GM19467 (cell line): ENCODE measurements around the gene TPR.
"Not testable (repeated sequence)": the region's sequence is repeated elsewhere in the genome, so short reads cannot be mapped to it uniquely, and the experiment has no call there.

ENCODE experiments used
- ATAC-seq: cut with Tn5 transposase; IDR thresholded peaks from one replicate; pipeline ENCODE4 v1.9.1; 2021; ENCODE audit warnings: mild to moderate bottlenecking, moderate library complexity; ENCODE audit not compliant: unreplicated experiment

Gene TPR

DNA sequence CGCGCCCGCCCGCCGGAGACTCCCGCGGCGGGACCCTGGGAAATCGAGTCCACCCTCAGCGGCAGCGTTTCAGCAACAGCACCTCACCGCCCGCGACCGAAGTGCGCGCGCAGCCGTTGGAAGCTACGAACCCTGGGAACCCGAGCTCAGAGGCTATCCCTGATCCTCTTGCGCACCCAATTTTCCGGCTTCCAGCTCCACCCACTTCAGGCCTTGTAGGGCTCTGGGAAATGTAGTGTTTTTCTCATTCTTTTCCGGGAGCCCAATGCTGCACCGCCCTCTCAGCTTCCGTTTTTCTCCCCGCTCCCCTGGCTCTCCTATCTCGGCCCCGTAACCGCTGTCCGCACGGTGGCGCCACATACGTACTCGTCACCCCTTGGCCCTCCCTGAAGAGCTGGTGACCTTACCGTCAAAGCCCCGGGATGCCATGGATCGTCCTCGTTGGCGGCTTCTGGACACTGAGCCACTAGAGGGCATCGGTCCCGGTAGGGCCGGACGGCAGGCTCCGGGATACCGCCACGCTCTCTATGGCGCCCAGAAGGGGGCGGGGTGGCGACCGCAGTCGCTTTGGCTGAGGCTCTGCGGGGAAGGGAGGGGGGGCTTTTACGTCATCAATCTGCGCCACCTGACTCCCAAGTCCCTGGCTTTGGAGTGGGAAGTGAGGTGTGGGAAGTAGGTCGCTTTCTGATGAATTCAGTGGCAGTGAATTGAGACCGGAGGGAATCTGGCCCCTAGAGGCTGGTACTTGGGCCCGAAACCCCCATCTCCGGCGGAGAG, at the start of gene TPR, which contains the start of gene ODR4:
Gene TPR (minus strand): TSS at position 102 of the 777 bp plus-strand sequence. CDS start 225 bp downstream, outside the sequence.
Gene ODR4 (plus strand): TSS at position 687 of the 777 bp plus-strand sequence. CDS start 3,948 bp downstream, outside the sequence.
- peak; percentile 84 for ATAC-seq

GRCh38 chr1:186424539-186424938, 49.5 kb upstream of the TPR start:
- no peak for ATAC-seq

- ATAC-seq = no peak
Measured at GRCh38 chr1:186421446-186421845, 46.4 kb upstream of the TPR start.

GRCh38 chr1:186420923-186421322, 45.9 kb upstream of the TPR start:
- ATAC-seq = peak; percentile 75

DNA sequence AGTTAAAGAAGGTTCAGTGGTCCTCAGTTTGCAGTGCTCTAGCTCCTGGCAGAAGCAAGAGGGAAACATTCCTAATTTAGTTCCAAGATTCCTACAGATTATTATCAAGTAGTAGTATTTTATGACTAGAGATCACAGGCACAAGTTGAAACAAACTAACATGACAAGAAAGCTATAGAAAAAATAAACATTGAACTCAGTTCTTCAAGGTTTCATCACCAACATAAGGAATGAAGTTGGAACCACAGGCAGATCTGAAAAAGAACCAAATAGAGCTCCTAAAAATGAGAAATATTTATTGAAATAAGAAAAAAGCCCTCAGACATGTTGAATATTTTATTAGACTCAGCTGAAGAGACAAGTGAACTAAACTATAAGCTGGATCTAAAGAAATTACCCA, 45.3 kb upstream of the TPR start:
- no peak for ATAC-seq

GRCh38 chr1:186418503-186418902, 43.5 kb upstream of the TPR start:
- no peak for ATAC-seq

DNA sequence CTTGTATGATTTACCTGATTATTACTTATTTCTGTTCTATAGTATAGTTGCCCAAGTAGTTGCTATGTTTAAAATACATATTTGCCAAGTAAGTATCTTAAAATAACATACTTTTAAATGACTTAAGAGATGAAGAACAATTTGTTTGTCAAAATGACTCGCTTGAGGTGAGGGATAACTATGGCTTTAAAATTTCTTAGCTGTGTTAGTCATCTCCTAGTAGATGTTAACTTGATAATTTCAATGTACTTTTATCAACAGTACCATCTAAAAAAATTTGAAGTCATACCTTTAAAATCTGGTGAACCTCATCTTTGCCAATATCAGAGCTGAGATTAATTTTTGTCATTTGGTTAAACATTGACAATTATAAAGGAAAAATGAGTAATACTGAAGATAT, 38.3 kb upstream of the TPR start:
- no peak for ATAC-seq

DNA sequence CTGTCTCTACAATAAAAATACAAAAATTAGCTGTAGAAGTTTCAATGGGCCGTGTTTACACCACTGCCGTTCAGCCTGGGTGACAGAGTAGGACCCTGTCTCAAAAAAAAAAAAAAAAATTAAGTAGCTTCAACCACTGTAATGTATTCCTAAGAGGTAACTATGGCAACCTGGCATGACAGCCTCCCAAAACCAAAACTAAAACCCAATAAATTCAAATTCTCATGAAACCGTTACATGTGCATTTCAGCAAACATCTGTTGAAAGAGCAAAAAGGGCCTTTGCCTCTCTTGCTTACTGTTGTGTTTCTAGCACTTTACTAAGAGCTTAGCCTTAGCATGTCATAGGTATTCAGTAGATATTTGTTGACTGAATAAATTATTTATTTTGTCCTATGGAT, 34.0 kb upstream of the TPR start:
- peak; percentile 65 for ATAC-seq

- peak; percentile 54 for ATAC-seq
Measured at GRCh38 chr1:186404454-186405051, 29.5 kb upstream of the TPR start.

DNA sequence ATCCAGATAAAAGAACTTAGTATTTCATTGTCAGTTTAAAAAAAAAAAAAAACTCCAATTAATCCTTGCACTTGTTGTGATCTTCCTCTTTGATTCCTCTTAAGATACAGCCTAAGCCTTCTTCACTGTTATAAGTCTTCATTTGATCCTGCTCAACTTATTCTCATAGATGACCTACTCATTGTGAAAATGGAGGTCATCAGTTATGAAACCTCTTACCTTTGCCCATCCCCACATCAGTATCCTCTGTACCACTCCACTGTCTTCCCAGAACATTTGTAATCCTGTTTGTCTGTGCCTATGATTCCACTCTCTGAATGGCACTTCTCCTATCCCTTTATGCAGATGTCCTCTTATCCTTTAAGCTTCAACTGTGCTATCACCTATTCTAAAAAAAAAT, 28.6 kb upstream of the TPR start:
- ATAC-seq = no peak

- ATAC-seq = not testable (repeated sequence)
Measured at GRCh38 chr1:186401446-186401845, 26.4 kb upstream of the TPR start.

- not testable (repeated sequence) for ATAC-seq
Measured at GRCh38 chr1:186392711-186393110, 17.7 kb upstream of the TPR start.

GRCh38 chr1:186391841-186392240, 16.8 kb upstream of the TPR start:
- no peak for ATAC-seq

GRCh38 chr1:186390925-186391324, 15.9 kb upstream of the TPR start:
- no peak for ATAC-seq

DNA sequence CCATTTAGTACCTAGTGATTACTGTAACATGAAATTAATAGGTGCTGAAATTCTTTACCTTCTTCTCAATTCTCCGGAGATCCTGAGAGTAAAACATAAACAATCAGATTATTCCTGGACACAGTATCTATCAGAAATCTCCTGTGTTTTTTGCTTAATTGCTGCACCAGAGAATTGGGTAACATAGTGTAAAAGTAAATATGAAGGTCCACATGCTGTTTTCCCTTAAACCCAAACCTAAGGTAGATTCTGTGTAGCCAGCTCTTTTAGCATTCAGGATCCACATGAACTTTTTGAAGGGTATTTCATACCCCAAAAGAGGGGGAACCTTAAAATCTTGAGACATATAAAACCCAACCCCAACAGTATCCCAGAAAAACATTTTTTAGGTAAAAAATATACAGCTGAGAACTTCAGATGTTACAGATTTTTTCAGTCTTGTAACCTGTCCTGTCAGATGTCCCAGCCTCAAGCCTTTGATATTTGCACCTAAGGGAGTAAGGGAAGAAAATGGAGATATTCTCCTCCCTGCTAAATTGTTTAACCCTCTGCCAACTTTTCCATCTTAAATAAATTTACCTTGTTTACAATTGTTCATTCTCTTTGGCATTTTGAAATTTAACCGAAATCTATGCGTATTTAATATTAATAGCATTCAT, 11.8 kb upstream of the TPR start:
- ATAC-seq = no peak

GRCh38 chr1:186375929-186376319, 871 bp upstream of the TPR start:
- ATAC-seq = no peak

GRCh38 chr1:186374303-186375151, 526 bp downstream of the TPR start:
- peak; percentile 22 for ATAC-seq

GRCh38 chr1:186347837-186348691, 27.0 kb downstream of the TPR start:
- ATAC-seq = not testable (repeated sequence)

GRCh38 chr1:186340772-186341171, 34.3 kb downstream of the TPR start:
- ATAC-seq = no peak

DNA sequence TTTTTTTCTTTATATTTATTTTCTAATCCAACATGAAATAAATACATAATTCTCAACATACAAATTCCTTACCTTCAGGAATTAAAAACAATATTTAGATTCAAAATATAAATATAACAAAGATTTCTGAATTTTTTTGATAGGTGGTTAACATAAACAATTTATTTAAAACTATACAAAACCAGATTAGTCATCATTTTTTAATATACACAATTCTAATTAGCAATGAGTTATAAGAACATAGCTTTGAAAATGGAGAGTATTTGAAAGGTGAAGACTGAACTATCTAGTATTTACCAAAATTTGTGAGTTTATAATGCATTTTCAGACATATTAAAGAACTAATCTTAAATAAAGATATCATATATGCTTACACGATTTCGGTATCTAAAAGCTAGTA, 37.5 kb downstream of the TPR start:
- no peak for ATAC-seq
